Measurements from ENCODE around the gene PRPH. TPM values are rescaled to one million over a fixed set of nuclear protein-coding genes. Genes with fewer than 3 reads are reported as not detected.

The PRPH gene
- total and polyA plus RNA-seq, 7 donors = 0.06 to 0.20 TPM; not detected in 5

DNA sequence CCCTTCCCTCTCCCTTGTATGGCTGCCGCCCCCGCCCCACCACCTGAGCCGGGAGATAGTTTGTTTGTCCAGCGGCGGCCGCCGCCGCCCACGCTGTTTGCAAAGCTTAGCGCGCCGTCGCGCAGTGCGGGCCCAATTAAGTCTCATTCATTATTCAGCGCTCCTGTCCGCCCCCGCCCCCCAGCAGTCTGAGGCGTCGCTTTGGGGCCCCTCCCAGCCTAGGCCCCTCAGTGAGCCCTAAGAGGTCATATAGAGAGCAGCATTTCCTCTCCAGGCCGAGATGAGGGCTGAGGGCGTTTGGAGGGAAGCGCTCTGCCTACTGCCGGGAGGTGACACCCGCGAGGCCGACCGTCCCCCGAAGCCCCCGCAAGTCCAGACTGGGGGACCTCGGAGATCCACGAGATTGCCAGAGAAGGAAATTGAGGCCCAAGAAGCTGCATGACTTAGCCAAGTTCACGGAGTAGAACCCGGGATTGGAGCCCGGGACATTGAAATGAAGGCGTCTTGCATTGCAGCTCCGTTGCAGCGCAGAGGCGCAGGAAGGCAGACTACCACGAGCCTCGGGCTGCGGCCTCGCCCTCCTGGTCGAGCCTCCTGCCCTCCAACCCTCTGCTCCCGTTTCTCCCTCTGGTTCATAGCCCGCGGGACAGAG lies 51.8 kb downstream of the PRPH start, which contains the start of gene DNAJC22:
Gene DNAJC22, plus strand, starts transcription at position 230 of the 652 bp plus-strand sequence. CDS start 1,985 bp downstream, outside the sequence.
- no peak within 1 kb of the TSS for H3K27ac ChIP-seq

DNA sequence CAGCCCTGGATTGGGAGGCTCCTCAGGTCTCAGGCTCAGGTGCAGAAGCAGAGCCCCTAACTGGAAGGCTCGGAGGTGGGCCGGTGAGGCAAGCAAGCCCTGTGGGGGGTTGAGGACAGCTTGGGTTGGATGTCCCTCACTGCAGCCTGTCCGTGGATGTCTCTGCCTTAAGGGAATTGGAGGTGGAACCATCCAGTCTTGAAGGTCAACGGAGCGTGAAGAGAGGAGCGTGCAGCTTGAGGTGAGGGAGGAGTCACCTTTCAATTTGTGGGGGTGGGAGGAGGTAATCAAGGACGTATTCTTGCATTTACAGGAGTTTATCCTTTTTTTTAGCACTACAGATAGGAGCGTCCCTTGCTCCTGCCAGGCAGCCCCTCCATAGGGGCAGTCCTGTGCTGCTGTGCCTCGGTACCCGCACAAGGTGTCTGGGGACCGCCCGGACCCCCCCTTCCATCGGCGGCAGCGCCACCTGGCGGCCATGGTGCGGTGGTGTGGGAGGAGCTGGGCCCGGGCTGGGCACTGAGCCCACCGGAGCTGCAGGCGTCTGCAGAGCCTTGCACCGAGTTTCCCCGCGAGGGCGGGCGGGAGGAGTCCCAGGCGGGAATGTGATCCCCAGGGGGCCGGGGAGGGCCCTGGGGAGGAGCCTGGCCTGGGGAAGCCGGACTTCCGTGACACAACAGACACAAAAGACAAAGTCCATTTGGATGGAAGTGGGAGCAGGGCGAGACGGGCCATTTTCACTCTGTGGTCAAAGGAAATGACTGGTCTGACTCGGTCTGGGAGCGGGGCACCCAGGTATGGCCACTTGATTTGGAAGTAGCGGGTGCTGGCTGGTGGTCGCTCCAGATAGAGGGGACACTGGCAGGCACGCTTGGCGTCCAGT lies 52.6 kb downstream of the PRPH start:
- WGBS, 3 donors = 5 to 9% (median 5%) methylated on average over 37 of the region's 37 CpGs
- TF ChIP-seq, protein P1, sequence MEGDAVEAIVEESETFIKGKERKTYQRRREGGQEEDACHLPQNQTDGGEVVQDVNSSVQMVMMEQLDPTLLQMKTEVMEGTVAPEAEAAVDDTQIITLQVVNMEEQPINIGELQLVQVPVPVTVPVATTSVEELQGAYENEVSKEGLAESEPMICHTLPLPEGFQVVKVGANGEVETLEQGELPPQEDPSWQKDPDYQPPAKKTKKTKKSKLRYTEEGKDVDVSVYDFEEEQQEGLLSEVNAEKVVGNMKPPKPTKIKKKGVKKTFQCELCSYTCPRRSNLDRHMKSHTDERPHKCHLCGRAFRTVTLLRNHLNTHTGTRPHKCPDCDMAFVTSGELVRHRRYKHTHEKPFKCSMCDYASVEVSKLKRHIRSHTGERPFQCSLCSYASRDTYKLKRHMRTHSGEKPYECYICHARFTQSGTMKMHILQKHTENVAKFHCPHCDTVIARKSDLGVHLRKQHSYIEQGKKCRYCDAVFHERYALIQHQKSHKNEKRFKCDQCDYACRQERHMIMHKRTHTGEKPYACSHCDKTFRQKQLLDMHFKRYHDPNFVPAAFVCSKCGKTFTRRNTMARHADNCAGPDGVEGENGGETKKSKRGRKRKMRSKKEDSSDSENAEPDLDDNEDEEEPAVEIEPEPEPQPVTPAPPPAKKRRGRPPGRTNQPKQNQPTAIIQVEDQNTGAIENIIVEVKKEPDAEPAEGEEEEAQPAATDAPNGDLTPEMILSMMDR (IDR thresholded peaks at IDR 0.05) = peak; percentile 94
- no peaks in the 10 kb centered on the region for H3K9me3 ChIP-seq
- ATAC-seq (peak; percentile 88 to 93 (median 88)), DNase-seq (peak; percentile 73 to 89)
- peaks cover 35% of the 10 kb centered on the region for H3K4me1 ChIP-seq
- no peaks in the 10 kb centered on the region for H3K36me3 ChIP-seq (ENCODE audit: insufficient read depth in 1 of 2, low read depth in 1 of 2)
- H3K4me3 ChIP-seq = peak overlapping the region; percentile 63
- intact Hi-C loops (cut with DNase I) = no loop called here
- H3K27ac ChIP-seq = no peak overlapping the region
- H3K27me3 ChIP-seq (ENCODE audit: insufficient read depth in 3 of 3, low read length in 2 of 3) = peaks cover 0 to 94% (median 27%) of the 10 kb centered on the region in 3 donors

More for the DNA sequence above, 51.8 kb downstream of the PRPH start, which contains the start of gene DNAJC22:
- intact Hi-C loops (cut with DNase I) = no loop called here
- ATAC-seq = peak in 2 of 4 donors; percentile 14 to 33
- Histone ChIP-seq H3K9me3 (no peaks in the 10 kb centered on the region), H3K27me3 (ENCODE audit: insufficient read depth in 3 of 3, low read length in 2 of 3) (peaks cover 0 to 96% (median 31%) of the 10 kb centered on the region in 3 donors), H3K36me3 (ENCODE audit: insufficient read depth in 1 of 2, low read depth in 1 of 2) (no peaks in the 10 kb centered on the region), H3K4me1 (peaks cover 40% of the 10 kb centered on the region), H3K4me3 (peak within 1 kb of the TSS; percentile 63)
- TF ChIP-seq, protein P1 (IDR thresholded peaks at IDR 0.05) = no peak
- DNase-seq = no peak
- 2 to 3% (median 2%) methylated on average over 38 to 47 of the region's 47 CpGs for WGBS, 3 donors

Other genes starting within 250 kb of the PRPH start
- gene KMT2D, start 234.4 kb upstream of the PRPH start, total RNA-seq = 10 to 100 TPM; 62.6 to 69.8 (median 65.1) TPM
- 10 to 100 TPM; 10.8 to 65.8 (median 13.9) TPM for gene KMT2D, start 234.4 kb upstream of the PRPH start, polyA plus RNA-seq
- under 1 TPM in 1 of 4 donors, not detected in 3; 0.97 TPM for gene RHEBL1, start 225.2 kb upstream of the PRPH start, total RNA-seq
- gene RHEBL1, start 225.2 kb upstream of the PRPH start, polyA plus RNA-seq = 1 to 10 TPM in 1 of 3 donors, under 1 TPM in 2; 0.21 to 1.2 (median 0.57) TPM
- gene DHH, start 200.3 kb upstream of the PRPH start, total RNA-seq = under 1 TPM; 0.07 to 0.43 (median 0.17) TPM
- gene DHH, start 200.3 kb upstream of the PRPH start, polyA plus RNA-seq = under 1 TPM; 0.08 to 0.39 (median 0.17) TPM
- gene LMBR1L, start 184.3 kb upstream of the PRPH start, total RNA-seq = 10 to 100 TPM; 13.3 to 27.3 (median 21.3) TPM
- 10 to 100 TPM; 13.3 to 16.8 (median 14.1) TPM for gene LMBR1L, start 184.3 kb upstream of the PRPH start, polyA plus RNA-seq
- 100 to 1,000 TPM; 101 to 368 (median 242) TPM for gene TUBA1B, start 163.8 kb upstream of the PRPH start, total RNA-seq
- 1,000 to 10,000 TPM in 1 of 3 donors, 100 to 1,000 TPM in 2; 294 to 1,147 (median 389) TPM for gene TUBA1B, start 163.8 kb upstream of the PRPH start, polyA plus RNA-seq
- gene TUBA1A, start 106.1 kb upstream of the PRPH start, total RNA-seq = 10 to 100 TPM; 21.3 to 29.8 (median 29.0) TPM
- gene TUBA1A, start 106.1 kb upstream of the PRPH start, polyA plus RNA-seq = 10 to 100 TPM; 16.4 to 48.2 (median 29.9) TPM
- gene TUBA1C, start 30.1 kb upstream of the PRPH start, total RNA-seq = 100 to 1,000 TPM in 1 of 4 donors, 10 to 100 TPM in 3; 41.4 to 103 (median 48.2) TPM
- gene TUBA1C, start 30.1 kb upstream of the PRPH start, polyA plus RNA-seq = 100 to 1,000 TPM in 2 of 3 donors, 10 to 100 TPM in 1; 62.9 to 454 (median 129) TPM
- under 1 TPM in 2 of 4 donors, not detected in 2; 0.39 to 0.48 TPM for gene TROAP, start 28.1 kb downstream of the PRPH start, total RNA-seq
- gene TROAP, start 28.1 kb downstream of the PRPH start, polyA plus RNA-seq = under 1 TPM; 0.07 to 0.36 (median 0.26) TPM
- not detected for gene C1QL4, start 42.0 kb downstream of the PRPH start, total RNA-seq
- gene C1QL4, start 42.0 kb downstream of the PRPH start, polyA plus RNA-seq = not detected
- gene DNAJC22, start 51.7 kb downstream of the PRPH start, total RNA-seq = under 1 TPM in 1 of 4 donors, not detected in 3; 0.08 TPM
- gene DNAJC22, start 51.7 kb downstream of the PRPH start, polyA plus RNA-seq = under 1 TPM in 1 of 3 donors, not detected in 2; 0.03 TPM
- gene SPATS2, start 72.3 kb downstream of the PRPH start, total RNA-seq = 10 to 100 TPM in 2 of 4 donors, 1 to 10 TPM in 2; 5.0 to 10.6 (median 9.7) TPM
- 10 to 100 TPM in 1 of 3 donors, 1 to 10 TPM in 2; 4.4 to 10.1 (median 6.2) TPM for gene SPATS2, start 72.3 kb downstream of the PRPH start, polyA plus RNA-seq
- under 1 TPM in 2 of 4 donors, not detected in 2; 0.04 to 0.32 TPM for gene KCNH3, start 243.9 kb downstream of the PRPH start, total RNA-seq
- gene KCNH3, start 243.9 kb downstream of the PRPH start, polyA plus RNA-seq = under 1 TPM in 2 of 3 donors, not detected in 1; 0.04 to 0.07 TPM

All from psoas muscle (tissue), 8 donors.